WTC11 (cell line): ENCODE data around the gene COMMD9. TPM values are rescaled to one million over a fixed set of nuclear protein-coding genes. Genes with fewer than 3 reads are reported as not detected.
"Not testable (repeated sequence)": the region's sequence is repeated elsewhere in the genome, so short reads cannot be mapped to it uniquely, and the experiment has no call there.

Experiments used
- ATAC-seq: fragments of 200-7000 bp; cut with Tn5 transposase; 2 replicates; pipeline ENCODE4 v1.10.0; 2021; ENCODE audit warnings: mild to moderate bottlenecking, moderate library complexity
- CTCF ChIA-PET: fragments of 300-600 bp; sonication (Branson Sonifier 250); formaldehyde crosslinking; loops from one replicate; lab custom pipeline; 2021; ENCODE audit warnings: antibody characterized with exemption; lab: Charles Lee
- POLR2A ChIA-PET: fragments of 350-600 bp; sonication (Branson Sonifier 250); formaldehyde crosslinking; loops from one replicate; lab custom pipeline; 2021; ENCODE audit warnings: antibody characterized with exemption; lab: Charles Lee
- DNase-seq: peaks from one replicate; pipeline ENCODE4 v3.0.0; 2021; ENCODE audit warnings: low spot score
- H3K27ac Mint-ChIP-seq: 2 replicates; pipeline ENCODE4 v1.8.0; 2021; ENCODE audit warnings: mixed read lengths
- H3K27me3 Mint-ChIP-seq: 2 replicates; pipeline ENCODE4 v1.8.0; 2021; ENCODE audit warnings: low read depth, mild to moderate bottlenecking, moderate library complexity, mixed read lengths
- H3K36me3 Mint-ChIP-seq: 2 replicates; pipeline ENCODE4 v1.8.0; 2021; ENCODE audit warnings: mixed read lengths
- H3K4me1 Mint-ChIP-seq: 2 replicates; pipeline ENCODE4 v1.8.0; 2022; ENCODE audit warnings: mixed read lengths
- H3K4me3 Mint-ChIP-seq: 2 replicates; pipeline ENCODE4 v1.8.0; 2021; ENCODE audit warnings: mild to moderate bottlenecking, moderate library complexity, mixed read lengths
- H3K9me3 Mint-ChIP-seq: 2 replicates; pipeline ENCODE4 v1.8.0; 2021; ENCODE audit warnings: mixed read lengths
- CDX4 ChIP-seq: fragments of 250-450 bp; sonication (Bioruptor Pico); IDR thresholded peaks from 2 replicates; pipeline ENCODE4 v1.9.0; 2021; ENCODE audit warnings: moderate library complexity, mild to moderate bottlenecking, inconsistent platforms, borderline replicate concordance
- CREM ChIP-seq: sonication (generic); formaldehyde crosslinking; IDR thresholded peaks from 2 replicates; pipeline ENCODE4 v1.8.1; 2022; ENCODE audit warnings: mild to moderate bottlenecking, missing genetic modification reagents, moderate library complexity
- GABPB1 ChIP-seq: sonication (generic); formaldehyde crosslinking; IDR thresholded peaks from 2 replicates; pipeline ENCODE4 v1.8.1; 2023; ENCODE audit warnings: mild to moderate bottlenecking, missing genetic modification reagents
- GTF2I ChIP-seq: fragments of 250-450 bp; sonication (Bioruptor Pico); conservative IDR thresholded peaks from 2 replicates; pipeline ENCODE4 v1.4.0; 2021; ENCODE audit warnings: mild to moderate bottlenecking
- NR1H2 ChIP-seq: sonication (generic); formaldehyde crosslinking; IDR thresholded peaks from 2 replicates; pipeline ENCODE4 v1.9.0; 2021; ENCODE audit warnings: mild to moderate bottlenecking, moderate library complexity, missing genetic modification reagents
- RORB ChIP-seq: fragments of 250-450 bp; sonication (Bioruptor Pico); IDR thresholded peaks from 2 replicates; pipeline ENCODE4 v1.9.0; 2021; ENCODE audit warnings: mild to moderate bottlenecking
- TCF7 ChIP-seq: sonication (generic); formaldehyde crosslinking; IDR thresholded peaks from 2 replicates; pipeline ENCODE4 v1.8.0; 2022; ENCODE audit warnings: mild to moderate bottlenecking, low read depth, missing genetic modification reagents, moderate library complexity
- TEAD1 ChIP-seq: sonication (generic); formaldehyde crosslinking; IDR thresholded peaks from 2 replicates; pipeline ENCODE4 v1.8.0; 2022; ENCODE audit warnings: mild to moderate bottlenecking, missing genetic modification reagents
- ZNF138 ChIP-seq: sonication (generic); formaldehyde crosslinking; conservative IDR thresholded peaks from 2 replicates; pipeline ENCODE4 v1.8.1; 2022; ENCODE audit warnings: mild to moderate bottlenecking, moderate library complexity, missing genetic modification reagents
- ZNF219 ChIP-seq: sonication (generic); formaldehyde crosslinking; IDR thresholded peaks from 2 replicates; pipeline ENCODE4 v1.8.0; 2023; ENCODE audit warnings: missing genetic modification reagents, mild to moderate bottlenecking, borderline replicate concordance
- ZNF317 ChIP-seq: sonication (generic); formaldehyde crosslinking; IDR thresholded peaks from 2 replicates; pipeline ENCODE4 v1.8.1; 2023; ENCODE audit warnings: low read depth, mild to moderate bottlenecking, moderate library complexity, missing genetic modification reagents, borderline replicate concordance
- ZNF396 ChIP-seq: fragments of 250-450 bp; sonication (Bioruptor Pico); IDR thresholded peaks from 2 replicates; pipeline ENCODE4 v1.8.0; 2021; ENCODE audit warnings: mild to moderate bottlenecking, moderate library complexity, borderline replicate concordance
- ZNF423 ChIP-seq: fragments of 250-450 bp; sonication (Bioruptor Pico); IDR thresholded peaks from 2 replicates; pipeline ENCODE4 v2.1.2; 2022; ENCODE audit warnings: mild to moderate bottlenecking, moderate library complexity
- total RNA-seq: library from RNA; stranded (reverse); gene quantifications from 3 replicates; pipeline ENCODE4 v1.2.3, GENCODE V29; 2021
- TF ChIP-seq, protein P1 (sequence below): sonication (generic); formaldehyde crosslinking; IDR thresholded peaks from 2 replicates; pipeline ENCODE4 v1.8.1; 2023; ENCODE audit warnings: mild to moderate bottlenecking, missing genetic modification reagents, moderate library complexity
- TF ChIP-seq, protein P2 (sequence below): sonication (generic); formaldehyde crosslinking; conservative IDR thresholded peaks from 2 replicates; pipeline ENCODE4 v1.8.1; 2022; ENCODE audit warnings: mild to moderate bottlenecking, missing genetic modification reagents

Gene COMMD9
- total RNA-seq, 1 experiment from 2014 or later = 33.3 TPM

GRCh38 chr11:36333468-36333867 is 44.2 kb upstream of the COMMD9 start (continued):
- no peak for TF ChIP-seq TCF7

GRCh38 chr11:36330411-36330810 is 41.2 kb upstream of the COMMD9 start:
- Mint-ChIP-seq H3K27me3 (peaks cover 3% of the 10 kb centered on the region; the same call in 1 of the 2 replicates), H3K4me3 (no peak overlapping the region), H3K27ac (no peak overlapping the region), H3K9me3 (peaks cover 23% of the 10 kb centered on the region), H3K4me1 (peaks cover 25% of the 10 kb centered on the region), H3K36me3 (peaks cover 5% of the 10 kb centered on the region; the same call in 1 of the 2 replicates)
- no peak for ATAC-seq
- TF ChIP-seq TEAD1 (CRISPR knock-in tag) (no peak), ZNF396 (CRISPR knock-in tag) (no peak), GTF2I (no peak), ZNF138 (CRISPR knock-in tag) (no peak), NR1H2 (CRISPR knock-in tag) (no peak)
- TF ChIP-seq, protein P1, sequence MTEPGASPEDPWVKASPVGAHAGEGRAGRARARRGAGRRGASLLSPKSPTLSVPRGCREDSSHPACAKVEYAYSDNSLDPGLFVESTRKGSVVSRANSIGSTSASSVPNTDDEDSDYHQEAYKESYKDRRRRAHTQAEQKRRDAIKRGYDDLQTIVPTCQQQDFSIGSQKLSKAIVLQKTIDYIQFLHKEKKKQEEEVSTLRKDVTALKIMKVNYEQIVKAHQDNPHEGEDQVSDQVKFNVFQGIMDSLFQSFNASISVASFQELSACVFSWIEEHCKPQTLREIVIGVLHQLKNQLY (CRISPR knock-in tag) = no peak
- CTCF ChIA-PET = no interaction called here
- POLR2A ChIA-PET = no interaction called here
- DNase-seq = no peak

DNA sequence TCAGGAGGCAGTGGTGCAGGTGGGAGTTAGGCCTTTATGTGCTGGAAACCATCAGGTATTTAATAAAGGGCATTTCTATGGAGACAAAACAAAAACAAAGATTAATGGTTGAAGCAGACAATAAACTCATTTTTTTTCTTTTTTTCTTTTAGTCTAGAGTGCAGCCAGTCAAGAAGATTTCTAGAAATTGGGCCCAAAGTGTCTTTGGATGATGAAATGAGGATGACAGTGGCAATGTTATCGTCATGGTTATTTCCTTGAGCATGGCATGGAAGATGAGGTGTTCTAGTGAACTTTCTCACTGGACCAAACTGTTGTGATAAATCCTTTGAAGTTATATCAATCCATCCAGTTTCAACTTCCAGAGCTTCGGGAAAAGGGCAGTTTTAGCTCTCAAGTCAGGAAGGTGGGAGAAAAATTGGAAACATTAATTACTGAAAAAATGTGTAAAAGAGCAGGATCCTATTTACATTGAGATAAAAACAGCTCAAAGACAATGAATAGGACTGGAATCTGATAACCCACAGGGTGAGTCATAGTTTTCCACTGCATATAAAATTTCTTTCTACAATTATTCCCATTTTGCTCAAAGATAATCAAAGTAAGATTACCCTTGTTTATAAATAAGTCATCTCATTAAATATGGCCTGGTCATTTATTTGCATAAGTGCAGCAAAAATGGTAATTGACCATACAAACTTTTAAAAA is 39.9 kb upstream of the COMMD9 start:
- ChIA-PET CTCF (no interaction called here), POLR2A (no interaction called here)
- Mint-ChIP-seq H3K9me3 (peaks cover 18% of the 10 kb centered on the region), H3K4me1 (peaks cover 28% of the 10 kb centered on the region), H3K27ac (no peak overlapping the region), H3K27me3 (no peaks in the 10 kb centered on the region; the same call in 1 of the 2 replicates), H3K4me3 (no peak overlapping the region), H3K36me3 (peaks cover 5% of the 10 kb centered on the region; the same call in 1 of the 2 replicates)
- ATAC-seq (no peak), DNase-seq (no peak)
- no peak for TF ChIP-seq CDX4 (CRISPR knock-in tag)
- no peak for TF ChIP-seq ZNF219 (CRISPR knock-in tag)
- TF ChIP-seq GABPB1 (CRISPR knock-in tag) = no peak
- TF ChIP-seq CREM = no peak
- no peak for TF ChIP-seq RORB (CRISPR knock-in tag)
- TF ChIP-seq, protein P2, sequence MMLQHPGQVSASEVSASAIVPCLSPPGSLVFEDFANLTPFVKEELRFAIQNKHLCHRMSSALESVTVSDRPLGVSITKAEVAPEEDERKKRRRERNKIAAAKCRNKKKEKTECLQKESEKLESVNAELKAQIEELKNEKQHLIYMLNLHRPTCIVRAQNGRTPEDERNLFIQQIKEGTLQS (CRISPR knock-in tag) = no peak

DNA sequence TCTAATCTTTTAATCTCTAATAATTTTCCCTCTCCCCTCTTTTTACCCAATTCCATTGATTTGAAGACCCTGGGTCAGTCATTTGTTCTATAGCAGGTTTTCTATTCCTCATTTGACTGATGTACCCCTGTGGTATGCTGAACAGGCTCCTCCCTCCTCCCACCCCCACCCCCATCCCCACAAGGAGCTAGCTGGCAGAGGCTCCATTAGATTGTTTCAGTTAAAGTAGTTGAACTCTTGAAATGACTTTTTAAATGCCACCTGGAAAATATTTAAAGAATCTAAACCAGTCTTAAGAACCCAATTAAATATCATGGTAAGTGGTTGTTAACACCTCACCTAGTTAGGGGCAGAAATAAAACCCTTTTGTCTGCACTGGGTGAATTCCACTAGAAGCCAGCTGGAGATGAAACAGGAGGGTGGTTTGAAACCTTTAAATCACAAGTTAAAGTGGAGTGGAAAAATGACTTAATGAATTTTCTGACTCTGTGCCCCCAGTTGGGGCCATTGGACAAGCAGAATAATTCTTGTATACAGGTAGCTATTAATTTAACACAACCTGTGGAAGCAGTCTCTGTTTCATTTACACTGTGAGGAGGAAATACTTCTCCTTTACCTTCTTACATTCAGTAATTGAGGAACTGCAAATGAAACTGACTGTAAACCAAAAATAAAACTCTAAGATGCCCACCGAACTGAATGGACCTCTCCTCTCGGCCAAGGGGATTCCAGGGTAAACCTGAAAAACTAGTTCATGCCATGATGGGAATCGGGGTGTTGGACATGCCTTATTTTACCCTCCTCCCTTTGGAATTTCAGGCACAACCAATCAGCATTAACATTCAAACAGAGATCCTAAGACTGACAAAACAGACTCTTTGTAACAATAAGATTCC is 37.5 kb upstream of the COMMD9 start:
- Mint-ChIP-seq H3K4me3 (peak overlapping the region; percentile 14; the same call in 1 of the 2 replicates), H3K4me1 (peaks cover 28% of the 10 kb centered on the region)

DNA sequence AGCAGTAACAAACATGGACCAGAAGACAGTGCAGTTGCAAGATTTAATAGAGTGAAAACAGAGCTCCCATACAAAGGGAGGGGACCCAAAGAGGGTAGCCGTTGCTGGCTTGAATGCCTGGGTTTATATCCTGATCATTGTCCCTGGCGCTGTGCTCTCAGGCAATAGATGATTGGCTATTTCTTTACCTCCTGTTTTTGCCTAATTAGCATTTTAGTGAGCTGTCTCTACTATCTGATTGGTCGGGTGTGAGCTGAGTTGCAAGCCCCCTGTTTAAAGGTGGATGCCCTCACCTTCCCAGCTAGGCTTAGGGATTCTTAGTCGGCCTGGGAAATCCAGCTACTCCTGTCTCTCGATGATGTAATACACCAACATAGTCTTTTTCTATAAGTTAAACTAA is 36.2 kb upstream of the COMMD9 start:
- POLR2A ChIA-PET, H3K36me3 Mint-ChIP-seq, H3K27me3 Mint-ChIP-seq, H3K9me3 Mint-ChIP-seq, H3K27ac Mint-ChIP-seq, H3K4me3 Mint-ChIP-seq, ATAC-seq, DNase-seq: not testable (repeated sequence)
- CTCF ChIA-PET = interaction anchor here (0.9 kb wide), 1 partner anchor 33 kb away, joined by 3 read pairs; no protein-coding TSS in a partner anchor
- peaks cover 28% of the 10 kb centered on the region for H3K4me1 Mint-ChIP-seq

More for the DNA sequence above, 37.5 kb upstream of the COMMD9 start:
- H3K9me3 Mint-ChIP-seq = peaks cover 8% of the 10 kb centered on the region
- POLR2A ChIA-PET = no interaction called here
- TF ChIP-seq ZNF423 (CRISPR knock-in tag) (no peak), ZNF317 (CRISPR knock-in tag) (no peak)
- no peak for DNase-seq
- CTCF ChIA-PET = interaction anchor here (0.6 to 0.9 kb wide), 2 partner anchors 152 to 504 kb away, joined by 3 read pairs; no protein-coding TSS in a partner anchor
- H3K27ac Mint-ChIP-seq = peak overlapping the region; percentile 83
- no peaks in the 10 kb centered on the region; the same call in 1 of the 2 replicates for H3K27me3 Mint-ChIP-seq
- H3K36me3 Mint-ChIP-seq = peaks cover 5% of the 10 kb centered on the region; the same call in 1 of the 2 replicates
- peak; percentile 71 for ATAC-seq

DNA sequence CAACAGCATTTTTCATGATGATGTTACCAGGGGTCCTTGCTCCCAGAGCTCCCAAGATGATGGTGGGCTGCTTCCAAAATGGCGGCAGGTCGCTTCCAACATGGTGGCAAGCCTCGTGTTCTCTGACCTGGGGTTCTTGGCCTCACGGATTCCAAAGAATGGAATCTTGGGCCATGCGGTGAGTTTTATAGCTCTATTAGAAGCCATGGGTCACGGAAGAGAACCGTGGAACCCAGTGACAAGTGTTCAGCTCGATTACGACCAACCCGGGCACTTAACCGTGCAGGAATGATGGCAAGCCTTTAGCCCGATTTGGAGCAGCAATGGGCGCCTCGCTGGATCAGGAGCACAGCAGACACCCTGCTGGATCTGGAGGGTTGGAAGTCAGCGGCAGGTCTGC is 35.7 kb upstream of the COMMD9 start:
- CTCF ChIA-PET = interaction anchor here (0.9 kb wide), 1 partner anchor 32 kb away, joined by 3 read pairs; no protein-coding TSS in a partner anchor
- H3K27ac Mint-ChIP-seq, H3K4me3 Mint-ChIP-seq, POLR2A ChIA-PET, H3K9me3 Mint-ChIP-seq, H3K27me3 Mint-ChIP-seq, DNase-seq, H3K36me3 Mint-ChIP-seq, ATAC-seq: not testable (repeated sequence)
- peaks cover 29% of the 10 kb centered on the region for H3K4me1 Mint-ChIP-seq
